Measurements from ENCODE around the gene RAF1.
"Not testable (repeated sequence)": the region's sequence is repeated elsewhere in the genome, so short reads cannot be mapped to it uniquely, and the experiment has no call there.

RAF1 gene

DNA sequence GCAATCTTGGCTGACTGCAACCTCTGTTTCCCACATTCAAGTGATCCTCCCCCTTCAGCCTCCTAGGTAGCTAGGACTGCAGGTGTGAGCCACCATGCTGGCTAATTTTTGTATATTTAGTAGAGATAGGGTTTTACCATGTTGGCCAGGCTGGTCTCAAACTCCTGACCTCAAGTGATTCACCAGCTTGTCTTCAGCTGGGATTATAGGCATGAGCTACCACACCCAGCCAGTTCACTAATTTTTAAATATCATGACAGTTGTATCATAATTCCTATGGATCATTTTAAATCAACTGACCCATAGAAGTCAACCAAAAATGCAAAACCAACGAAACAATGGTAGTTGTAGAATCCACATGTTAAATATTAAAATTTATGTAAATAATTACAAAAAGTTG is 35.1 kb downstream of the RAF1 start:
- TF ChIP-seq, protein P1, sequence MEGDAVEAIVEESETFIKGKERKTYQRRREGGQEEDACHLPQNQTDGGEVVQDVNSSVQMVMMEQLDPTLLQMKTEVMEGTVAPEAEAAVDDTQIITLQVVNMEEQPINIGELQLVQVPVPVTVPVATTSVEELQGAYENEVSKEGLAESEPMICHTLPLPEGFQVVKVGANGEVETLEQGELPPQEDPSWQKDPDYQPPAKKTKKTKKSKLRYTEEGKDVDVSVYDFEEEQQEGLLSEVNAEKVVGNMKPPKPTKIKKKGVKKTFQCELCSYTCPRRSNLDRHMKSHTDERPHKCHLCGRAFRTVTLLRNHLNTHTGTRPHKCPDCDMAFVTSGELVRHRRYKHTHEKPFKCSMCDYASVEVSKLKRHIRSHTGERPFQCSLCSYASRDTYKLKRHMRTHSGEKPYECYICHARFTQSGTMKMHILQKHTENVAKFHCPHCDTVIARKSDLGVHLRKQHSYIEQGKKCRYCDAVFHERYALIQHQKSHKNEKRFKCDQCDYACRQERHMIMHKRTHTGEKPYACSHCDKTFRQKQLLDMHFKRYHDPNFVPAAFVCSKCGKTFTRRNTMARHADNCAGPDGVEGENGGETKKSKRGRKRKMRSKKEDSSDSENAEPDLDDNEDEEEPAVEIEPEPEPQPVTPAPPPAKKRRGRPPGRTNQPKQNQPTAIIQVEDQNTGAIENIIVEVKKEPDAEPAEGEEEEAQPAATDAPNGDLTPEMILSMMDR (IDR thresholded peaks at IDR 0.05; ENCODE audit: insufficient read depth, low read length, poor library complexity, severe bottlenecking), result no peak
- H3K27me3 ChIP-seq (replicated peaks; ENCODE audit: control insufficient read depth, insufficient read depth, low read length), result no peaks in the 10 kb centered on the region
- H3K4me3 ChIP-seq (replicated peaks; ENCODE audit: low read depth, low read length), result no peak overlapping the region
- H3K36me3 ChIP-seq (ENCODE audit: control insufficient read depth, insufficient read depth, low read length), result no peaks in the 10 kb centered on the region
- no peak for DNase-seq (ENCODE audit: extremely low read depth, insufficient read length)

DNA sequence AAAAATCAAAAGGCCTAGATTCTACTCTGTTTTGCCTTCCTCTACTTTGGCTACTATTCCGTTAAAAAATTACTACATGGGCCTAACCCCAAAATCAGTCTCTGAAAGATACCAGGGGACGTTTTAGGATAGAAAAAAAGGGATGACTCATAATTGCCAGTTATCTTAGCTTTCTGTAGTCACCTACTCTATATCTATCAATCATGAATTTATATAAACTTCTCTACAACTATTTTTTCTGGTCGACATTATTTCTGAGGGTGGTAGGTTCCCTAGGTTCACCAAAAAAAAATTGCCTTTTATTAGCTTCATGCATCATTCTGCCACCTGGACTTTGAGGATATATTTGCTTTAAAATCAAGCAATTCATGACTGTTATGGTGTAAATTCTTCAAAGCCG is 36.5 kb downstream of the RAF1 start:
- TF ChIP-seq, protein P1 (IDR thresholded peaks at IDR 0.05; ENCODE audit: insufficient read depth, low read length, poor library complexity, severe bottlenecking), result no peak
- H3K4me3 ChIP-seq (replicated peaks; ENCODE audit: low read depth, low read length), result no peak overlapping the region
- no peaks in the 10 kb centered on the region for H3K27me3 ChIP-seq (replicated peaks; ENCODE audit: control insufficient read depth, insufficient read depth, low read length)
- DNase-seq (ENCODE audit: extremely low read depth, insufficient read length), result no peak
- H3K36me3 ChIP-seq (ENCODE audit: control insufficient read depth, insufficient read depth, low read length), result no peaks in the 10 kb centered on the region

DNA sequence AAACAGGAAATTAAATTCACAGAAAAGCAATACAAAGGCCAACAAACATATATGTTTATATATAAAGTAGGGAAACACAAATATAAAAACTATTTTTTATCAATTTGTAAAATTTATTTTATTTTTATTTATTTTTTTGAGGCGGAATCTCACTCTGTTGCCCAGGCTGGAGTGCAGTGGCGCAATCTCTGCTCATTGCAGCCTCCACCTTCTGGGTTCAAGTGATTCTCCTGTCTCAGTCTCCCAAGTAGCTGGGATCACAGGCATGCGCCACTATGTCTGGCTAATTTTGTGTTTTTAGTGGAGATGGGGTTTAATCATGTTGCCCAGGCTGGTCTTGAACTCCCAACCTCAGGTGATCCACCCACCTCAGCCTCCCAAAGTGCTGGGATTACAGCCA is 39.0 kb downstream of the RAF1 start:
- not testable (repeated sequence) for DNase-seq (ENCODE audit: extremely low read depth, insufficient read length); H3K36me3 ChIP-seq (ENCODE audit: control insufficient read depth, insufficient read depth, low read length); H3K4me3 ChIP-seq (replicated peaks; ENCODE audit: low read depth, low read length); H3K27me3 ChIP-seq (replicated peaks; ENCODE audit: control insufficient read depth, insufficient read depth, low read length)

DNA sequence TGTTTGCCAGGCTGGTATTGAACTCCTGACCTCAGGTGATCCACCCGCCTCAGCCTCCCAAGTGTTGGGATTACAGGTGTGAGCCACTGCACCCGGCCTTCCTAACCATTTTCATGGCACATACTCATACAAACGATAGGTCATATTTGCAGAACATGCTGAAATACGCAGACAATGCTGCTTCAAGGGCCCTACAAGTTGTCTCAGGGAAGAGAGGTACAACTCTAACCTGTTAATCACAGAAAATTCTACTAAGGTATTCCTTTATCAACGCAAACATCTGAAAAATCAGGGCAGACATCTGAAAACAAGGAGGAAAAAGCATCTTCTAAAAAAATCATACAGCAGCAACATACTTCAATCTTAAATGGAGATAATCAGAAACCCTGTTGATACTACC is 39.9 kb downstream of the RAF1 start:
- no peak overlapping the region for H3K4me3 ChIP-seq (replicated peaks; ENCODE audit: low read depth, low read length)
- H3K27me3 ChIP-seq (replicated peaks; ENCODE audit: control insufficient read depth, insufficient read depth, low read length), result no peaks in the 10 kb centered on the region
- no peaks in the 10 kb centered on the region; the same call in 1 of the 2 replicates for H3K36me3 ChIP-seq (ENCODE audit: control insufficient read depth, insufficient read depth, low read length)
- no peak for DNase-seq (ENCODE audit: extremely low read depth, insufficient read length)
- TF ChIP-seq, protein P1 (IDR thresholded peaks at IDR 0.05; ENCODE audit: insufficient read depth, low read length, poor library complexity, severe bottlenecking), result no peak

DNA sequence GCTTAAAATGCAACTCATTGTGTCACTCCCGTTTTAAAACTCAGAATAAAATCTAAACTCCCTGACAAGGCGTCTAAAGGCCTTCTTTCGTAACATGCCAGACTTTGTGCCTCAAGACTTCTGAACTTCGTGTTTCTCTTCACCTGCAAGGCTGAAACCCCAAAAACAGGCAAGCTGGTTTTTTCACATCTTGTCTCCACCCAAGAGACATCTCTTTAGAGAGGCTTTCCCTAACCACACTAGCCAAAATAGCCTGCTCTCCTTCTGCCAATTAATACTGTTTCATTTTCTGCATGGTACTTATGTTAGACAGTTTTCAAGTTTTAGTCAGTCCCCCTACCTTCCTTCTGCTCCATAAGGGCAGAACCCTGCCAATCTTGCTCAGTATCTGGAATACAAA is 41.6 kb downstream of the RAF1 start:
- H3K4me3 ChIP-seq (replicated peaks; ENCODE audit: low read depth, low read length), result no peak overlapping the region; the same call in 1 of the 2 replicates
- no peak for DNase-seq (ENCODE audit: extremely low read depth, insufficient read length)
- TF ChIP-seq, protein P1 (IDR thresholded peaks at IDR 0.05; ENCODE audit: insufficient read depth, low read length, poor library complexity, severe bottlenecking), result no peak

DNA sequence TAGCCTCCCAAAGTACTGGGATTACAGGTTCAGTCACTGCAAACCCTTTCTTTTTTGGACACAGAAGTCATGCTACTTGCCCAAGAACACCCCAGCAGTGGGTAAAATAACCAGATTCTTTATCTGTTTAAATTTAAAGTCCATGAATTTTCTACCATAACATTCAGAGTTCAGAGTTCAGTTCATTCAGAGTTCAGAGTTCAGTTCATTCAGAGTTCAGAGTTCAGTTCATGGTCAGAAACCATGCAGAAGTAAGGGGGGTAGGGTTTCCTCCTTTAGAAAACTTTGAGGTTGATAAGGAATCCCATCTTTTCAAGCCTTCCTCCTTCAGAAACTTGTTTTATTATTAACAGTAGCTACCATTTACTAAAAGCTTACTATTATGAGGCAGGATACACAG is 43.2 kb downstream of the RAF1 start:
- H3K36me3 ChIP-seq (ENCODE audit: control insufficient read depth, insufficient read depth, low read length), result peaks cover 3% of the 10 kb centered on the region; the same call in 1 of the 2 replicates
- no peak for DNase-seq (ENCODE audit: extremely low read depth, insufficient read length)
- TF ChIP-seq, protein P1 (IDR thresholded peaks at IDR 0.05; ENCODE audit: insufficient read depth, low read length, poor library complexity, severe bottlenecking), result no peak
- H3K4me3 ChIP-seq (replicated peaks; ENCODE audit: low read depth, low read length), result no peak overlapping the region
- H3K27me3 ChIP-seq (replicated peaks; ENCODE audit: control insufficient read depth, insufficient read depth, low read length), result no peaks in the 10 kb centered on the region

More for the DNA sequence above, 41.6 kb downstream of the RAF1 start:
- Histone ChIP-seq H3K27me3 (replicated peaks; ENCODE audit: control insufficient read depth, insufficient read depth, low read length) (no peaks in the 10 kb centered on the region), H3K36me3 (ENCODE audit: control insufficient read depth, insufficient read depth, low read length) (peaks cover 3% of the 10 kb centered on the region; the same call in 1 of the 2 replicates)

Data from GM06990 (cell line).